ENCODE measurements around the gene CLEC16A. TPM values are rescaled to one million over a fixed set of nuclear protein-coding genes. Genes with fewer than 3 reads are reported as not detected.

Gene CLEC16A
- total RNA-seq, 4 donors from 2014 or later, result 19.9 to 38.3 (median 35.0) TPM

- no CpG with 5 or more reads among the region's 13 CpGs for WGBS, 2 donors (ENCODE audit: low coverage in 1 of 2)
- Histone ChIP-seq H3K27ac (no peak overlapping the region), H3K36me3 (no peaks in the 10 kb centered on the region), H3K4me1 (peaks cover 0 to 8% (median 0%) of the 10 kb centered on the region in 3 donors), H3K27me3 (peaks cover 4% of the 10 kb centered on the region), H3K9me3 (peaks cover 0 to 12% (median 0%) of the 10 kb centered on the region in 3 donors), H3K4me3 (no peak overlapping the region)
- no peak for TF ChIP-seq POLR2A (IDR thresholded peaks at IDR 0.05)
- no peak for TF ChIP-seq POLR2AphosphoS5 (IDR thresholded peaks at IDR 0.05)
- no peak for TF ChIP-seq EP300 (IDR thresholded peaks at IDR 0.05)
- TF ChIP-seq CTCF (IDR thresholded peaks at IDR 0.05), result no peak
- peak; percentile 56 for ATAC-seq
Observed at GRCh38 chr16:11205754-11206581, 261.6 kb downstream of the CLEC16A start.

DNA sequence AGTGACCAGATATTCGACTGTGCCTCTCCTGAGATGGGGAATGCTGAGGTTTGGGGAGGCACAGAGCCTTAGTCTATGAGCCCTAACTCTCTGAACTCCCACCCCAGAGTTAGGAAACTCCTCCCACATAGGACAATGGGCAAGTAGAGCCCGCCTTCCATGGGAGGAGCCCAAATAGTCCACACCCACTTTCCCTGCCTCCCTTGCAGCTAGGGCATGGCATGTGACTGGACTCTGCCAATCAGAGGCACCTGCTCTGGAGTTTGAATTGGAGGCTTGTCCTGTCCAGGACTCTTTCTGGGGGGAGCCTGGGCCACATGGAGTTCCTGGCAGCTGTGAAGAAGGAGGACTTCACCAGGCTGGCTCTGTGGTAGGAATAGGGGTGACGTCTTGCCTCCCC, 263.3 kb downstream of the CLEC16A start:
- H3K27me3 ChIP-seq, result peaks cover 13% of the 10 kb centered on the region
- WGBS, 2 donors (ENCODE audit: low coverage in 1 of 2), result 80 to 100% methylated on average over 1 to 2 of the region's 3 CpGs
- H3K36me3 ChIP-seq, result no peaks in the 10 kb centered on the region
- no peak overlapping the region for H3K27ac ChIP-seq
- TF ChIP-seq POLR2A (IDR thresholded peaks at IDR 0.05) (no peak), EP300 (IDR thresholded peaks at IDR 0.05) (no peak), CTCF (IDR thresholded peaks at IDR 0.05) (no peak), POLR2AphosphoS5 (IDR thresholded peaks at IDR 0.05) (no peak)
- ATAC-seq, result no peak
- peaks cover 0 to 12% (median 0%) of the 10 kb centered on the region in 3 donors for H3K9me3 ChIP-seq
- peaks cover 0 to 8% (median 0%) of the 10 kb centered on the region in 3 donors for H3K4me1 ChIP-seq
- no peak overlapping the region for H3K4me3 ChIP-seq

DNA sequence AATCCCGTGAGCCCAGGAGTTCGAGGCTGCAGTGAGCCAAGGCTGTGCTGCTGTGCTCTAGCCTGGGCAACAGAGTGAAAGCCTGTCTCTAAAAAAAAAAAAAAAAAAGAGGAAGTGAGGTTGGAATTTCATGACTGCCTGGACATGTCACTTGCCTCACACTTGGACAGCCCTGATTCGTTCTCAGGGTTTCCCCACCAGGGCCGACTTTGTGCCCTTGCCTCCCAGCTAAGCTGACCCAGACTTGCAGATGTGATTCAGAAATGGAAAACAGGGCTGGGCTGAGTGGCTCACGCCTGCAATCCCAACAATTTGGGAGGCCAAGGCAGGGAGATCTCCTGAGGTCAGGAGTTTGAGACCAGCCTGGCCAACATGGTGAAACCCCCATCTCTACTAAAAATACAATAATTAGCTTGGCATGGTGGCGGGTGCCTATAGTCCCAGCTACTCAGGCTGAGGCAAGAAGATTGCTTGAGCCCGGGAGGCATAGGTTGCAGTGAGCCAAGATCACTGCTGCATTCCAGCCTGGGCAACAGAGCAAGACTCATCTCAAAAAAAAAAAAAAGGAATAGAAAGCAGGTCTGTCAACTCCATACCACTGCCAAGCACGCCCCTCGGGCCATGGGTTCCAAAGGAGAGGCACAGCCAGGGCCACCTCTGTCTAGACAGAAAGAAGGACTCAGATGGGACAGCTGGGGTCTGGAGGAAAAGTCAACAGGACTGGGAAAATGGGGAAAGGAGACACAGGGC, 264.7 kb downstream of the CLEC16A start:
- Histone ChIP-seq H3K9me3 (peaks cover 0 to 12% (median 0%) of the 10 kb centered on the region in 3 donors), H3K36me3 (no peaks in the 10 kb centered on the region), H3K4me3 (no peak overlapping the region), H3K27me3 (peaks cover 13% of the 10 kb centered on the region), H3K27ac (no peak overlapping the region), H3K4me1 (peaks cover 0 to 8% (median 0%) of the 10 kb centered on the region in 3 donors)
- no peak for ATAC-seq
- WGBS, 2 donors (ENCODE audit: low coverage in 1 of 2), result 82 to 90% methylated on average over 4 to 7 of the region's 9 CpGs
- TF ChIP-seq POLR2A (IDR thresholded peaks at IDR 0.05), result no peak
- TF ChIP-seq EP300 (IDR thresholded peaks at IDR 0.05), result no peak
- no peak for TF ChIP-seq CTCF (IDR thresholded peaks at IDR 0.05)
- TF ChIP-seq POLR2AphosphoS5 (IDR thresholded peaks at IDR 0.05), result no peak

- Histone ChIP-seq H3K4me3 (no peak overlapping the region), H3K36me3 (no peaks in the 10 kb centered on the region), H3K27ac (no peak overlapping the region), H3K4me1 (peaks cover 0 to 8% (median 0%) of the 10 kb centered on the region in 3 donors), H3K27me3 (peaks cover 13% of the 10 kb centered on the region), H3K9me3 (peaks cover 0 to 12% (median 0%) of the 10 kb centered on the region in 3 donors)
- no peak for ATAC-seq
- WGBS, 2 donors (ENCODE audit: low coverage in 1 of 2), result 85 to 100% methylated on average over 2 to 4 of the region's 11 CpGs
- TF ChIP-seq POLR2AphosphoS5 (IDR thresholded peaks at IDR 0.05) (no peak), CTCF (IDR thresholded peaks at IDR 0.05) (no peak), EP300 (IDR thresholded peaks at IDR 0.05) (no peak), POLR2A (IDR thresholded peaks at IDR 0.05) (no peak)
Observed at GRCh38 chr16:11210260-11210659, 265.9 kb downstream of the CLEC16A start.

All from gastroesophageal sphincter (tissue), 4 donors.